ENCODE measurements around the gene AP5B1. TPM values are rescaled to one million over a fixed set of nuclear protein-coding genes. Genes with fewer than 3 reads are reported as not detected.

Gene AP5B1
- total and polyA plus RNA-seq, 2 of the 8 experiments (the other 6 are each of a cell fraction or from before 2014, with no cell fraction given): 7.6 to 10.0 TPM

DNA sequence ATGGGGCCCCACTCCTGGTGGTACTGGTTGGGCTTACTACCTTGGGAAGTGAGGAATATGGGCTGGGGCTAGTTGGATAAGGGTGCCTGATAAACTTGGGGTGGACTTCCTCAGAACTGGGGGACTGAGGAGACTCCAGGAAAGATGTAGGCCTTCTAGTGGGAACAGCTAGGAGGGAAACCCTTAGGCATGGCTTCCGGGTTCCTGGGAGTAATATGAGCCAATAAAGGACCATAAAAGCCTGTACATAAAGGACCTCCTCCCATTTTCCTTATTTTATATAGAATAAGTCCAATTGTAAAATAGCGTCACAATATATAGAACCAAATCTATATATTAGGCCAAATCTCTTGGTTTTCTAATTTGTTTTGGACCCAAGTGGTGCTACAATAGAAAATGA lies 41.8 kb downstream of the AP5B1 start (continued):
- no peak for TF ChIP-seq CHD7 (IDR thresholded peaks at IDR 0.05; ENCODE audit: insufficient replicate concordance, low read length)
- TF ChIP-seq, protein P1, sequence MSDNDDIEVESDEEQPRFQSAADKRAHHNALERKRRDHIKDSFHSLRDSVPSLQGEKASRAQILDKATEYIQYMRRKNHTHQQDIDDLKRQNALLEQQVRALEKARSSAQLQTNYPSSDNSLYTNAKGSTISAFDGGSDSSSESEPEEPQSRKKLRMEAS (IDR thresholded peaks at IDR 0.05): no peak
